SK-N-MC (cell line): Measurements from ENCODE around the gene ACTN3.
A peak's percentile ranks its signal among the peaks of the same experiment; 100 is the strongest.
"Not testable (repeated sequence)": the region's sequence is repeated elsewhere in the genome, so short reads cannot be mapped to it uniquely, and the experiment has no call there.

Experiments used
- DNase-seq: peaks from one replicate; pipeline ENCODE4 v3.0.0-alpha.2; 2011; ENCODE audit warnings: low read depth, low spot score
- H3K27ac ChIP-seq: fragments of 200-600 bp; sonication (generic); 2 replicates; pipeline ENCODE4 v1.5.1; 2016; ENCODE audit warnings: mixed run types
- H3K36me3 ChIP-seq: fragments of 200-600 bp; sonication (generic); 2 replicates; pipeline ENCODE4 v1.6.1; 2017; ENCODE audit warnings: antibody characterized with exemption, low read length, mixed read lengths; ENCODE audit not compliant: insufficient read depth
- H3K4me3 ChIP-seq: fragments of 200-600 bp; sonication (generic); 2 replicates; pipeline ENCODE4 v1.5.1; 2016
- H3K9ac ChIP-seq: fragments of 200-600 bp; sonication (generic); 2 replicates; pipeline ENCODE4 v1.8.0; 2017; ENCODE audit warnings: mixed run types, mixed read lengths; ENCODE audit not compliant: insufficient read length
- H3K9me3 ChIP-seq: fragments of 200-600 bp; sonication (generic); 2 replicates; pipeline ENCODE4 v1.6.1; 2017; ENCODE audit warnings: low read depth, mild to moderate bottlenecking, antibody characterized with exemption, low read length, moderate library complexity, mixed read lengths
- EZH2 ChIP-seq: fragments of 200-600 bp; sonication (generic); IDR thresholded peaks from one replicate; pipeline ENCODE4 v1.6.1; 2017; ENCODE audit warnings: antibody characterized with exemption
- FOXP2 ChIP-seq: optimal IDR thresholded peaks from 2 replicates; pipeline ENCODE3; 2011; ENCODE audit warnings: mild to moderate bottlenecking, moderate library complexity; ENCODE audit not compliant: insufficient read depth; ENCODE audit errors: extremely low read length, control extremely low read depth
- POLR2AphosphoS5 ChIP-seq: IDR thresholded peaks from 2 replicates; pipeline ENCODE4 v1.6.1; 2012; ENCODE audit warnings: mild to moderate bottlenecking, low read depth, low read length, borderline replicate concordance

Gene ACTN3

GRCh38 chr11:66541892-66542291, 4.8 kb upstream of the ACTN3 start:
- no peak for TF ChIP-seq FOXP2
- no peak for TF ChIP-seq EZH2
- TF ChIP-seq POLR2AphosphoS5: no peak
- no peak overlapping the region for H3K27ac ChIP-seq
- no peaks in the 10 kb centered on the region for H3K9me3 ChIP-seq
- no peak overlapping the region for H3K4me3 ChIP-seq
- no peak for DNase-seq
- no peaks in the 10 kb centered on the region for H3K36me3 ChIP-seq
- no peak overlapping the region for H3K9ac ChIP-seq

- no peak for TF ChIP-seq EZH2
- TF ChIP-seq FOXP2: no peak
- TF ChIP-seq POLR2AphosphoS5: no peak
- Histone ChIP-seq H3K4me3 (no peak overlapping the region), H3K9me3 (no peaks in the 10 kb centered on the region), H3K9ac (no peak overlapping the region), H3K27ac (no peak overlapping the region), H3K36me3 (no peaks in the 10 kb centered on the region)
- DNase-seq: no peak
Measured at GRCh38 chr11:66542362-66542761, 4.3 kb upstream of the ACTN3 start.

- no peak for DNase-seq
- Histone ChIP-seq H3K4me3 (no peak overlapping the region), H3K27ac (no peak overlapping the region), H3K9ac (no peak overlapping the region), H3K36me3 (no peaks in the 10 kb centered on the region), H3K9me3 (no peaks in the 10 kb centered on the region)
- TF ChIP-seq FOXP2 (no peak), POLR2AphosphoS5 (no peak)
Measured at GRCh38 chr11:66543263-66544107, 3.2 kb upstream of the ACTN3 start.

GRCh38 chr11:66544952-66545351, 1.8 kb upstream of the ACTN3 start:
- not testable (repeated sequence) for H3K27ac ChIP-seq, DNase-seq, H3K36me3 ChIP-seq, H3K9me3 ChIP-seq
- Histone ChIP-seq H3K9ac (peak overlapping the region; percentile 89), H3K4me3 (peak overlapping the region; percentile 89)

GRCh38 chr11:66545701-66546367, 869 bp upstream of the ACTN3 start, which contains the start of gene ZDHHC24:
ZDHHC24 (minus strand) TSS chr11:66546048; CDS start chr11:66546003, 45 bp downstream.
- peak within 1 kb of the TSS; percentile 89 for H3K9ac ChIP-seq
- no peaks in the 10 kb centered on the region for H3K36me3 ChIP-seq
- no peaks in the 10 kb centered on the region for H3K9me3 ChIP-seq
- DNase-seq: peak; percentile 2
- no peak within 1 kb of the TSS for H3K27ac ChIP-seq
- H3K4me3 ChIP-seq: peak within 1 kb of the TSS; percentile 89
- TF ChIP-seq FOXP2 (no peak), EZH2 (no peak), POLR2AphosphoS5 (peak; percentile 66; the same call in 1 of the 2 replicates)

GRCh38 chr11:66546966-66547661, 411 bp downstream of the ACTN3 start:
- TF ChIP-seq POLR2AphosphoS5 (no peak), EZH2 (no peak), FOXP2 (no peak)
- no peak overlapping the region for H3K9ac ChIP-seq
- no peak overlapping the region for H3K27ac ChIP-seq
- peak overlapping the region; percentile 89; the same call in 1 of the 2 replicates for H3K4me3 ChIP-seq
- H3K9me3 ChIP-seq: no peaks in the 10 kb centered on the region
- DNase-seq: no peak
- no peaks in the 10 kb centered on the region for H3K36me3 ChIP-seq

- no peak for TF ChIP-seq EZH2
- TF ChIP-seq FOXP2: no peak
- no peak for TF ChIP-seq POLR2AphosphoS5
- Histone ChIP-seq H3K9me3 (no peaks in the 10 kb centered on the region), H3K27ac (no peak overlapping the region), H3K9ac (no peak overlapping the region), H3K4me3 (no peak overlapping the region), H3K36me3 (no peaks in the 10 kb centered on the region)
- no peak for DNase-seq
Measured at GRCh38 chr11:66547662-66548009, 933 bp downstream of the ACTN3 start.

GRCh38 chr11:66548041-66548440, 1.3 kb downstream of the ACTN3 start:
- H3K4me3 ChIP-seq: no peak overlapping the region
- H3K36me3 ChIP-seq: no peaks in the 10 kb centered on the region
- no peak for DNase-seq
- TF ChIP-seq POLR2AphosphoS5: no peak
- TF ChIP-seq FOXP2: no peak
- H3K27ac ChIP-seq: no peak overlapping the region
- H3K9ac ChIP-seq: no peak overlapping the region
- no peaks in the 10 kb centered on the region for H3K9me3 ChIP-seq
